GM12801 (cell line): Measurements from ENCODE around the gene CPSF3.

Experiments
- TF ChIP-seq, protein P1 (sequence below): IDR thresholded peaks from one replicate; pipeline ENCODE4 v1.5.1; 2011; ENCODE audit warnings: control low read depth; ENCODE audit not compliant: insufficient read length; ENCODE audit errors: extremely low read depth

Gene CPSF3

DNA sequence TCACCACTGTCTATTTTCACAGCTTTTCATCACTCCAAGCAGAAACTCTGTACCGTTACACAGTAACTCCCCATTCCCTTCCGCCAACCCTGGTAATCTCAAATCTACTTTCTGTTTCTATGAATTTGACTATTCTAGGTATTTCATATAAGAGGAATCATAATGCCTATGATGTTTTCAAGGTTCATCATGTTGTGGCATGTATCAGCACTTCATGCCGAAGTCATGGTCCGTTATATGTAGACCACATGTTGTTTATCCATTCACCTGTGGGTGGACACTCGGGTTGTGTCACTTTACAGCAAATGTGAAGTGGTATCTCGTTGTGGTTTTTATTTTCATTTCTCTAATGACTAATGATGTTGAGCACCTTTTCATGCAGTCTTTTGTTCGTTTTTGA lies 21.6 kb downstream of the CPSF3 start:
- TF ChIP-seq, protein P1, sequence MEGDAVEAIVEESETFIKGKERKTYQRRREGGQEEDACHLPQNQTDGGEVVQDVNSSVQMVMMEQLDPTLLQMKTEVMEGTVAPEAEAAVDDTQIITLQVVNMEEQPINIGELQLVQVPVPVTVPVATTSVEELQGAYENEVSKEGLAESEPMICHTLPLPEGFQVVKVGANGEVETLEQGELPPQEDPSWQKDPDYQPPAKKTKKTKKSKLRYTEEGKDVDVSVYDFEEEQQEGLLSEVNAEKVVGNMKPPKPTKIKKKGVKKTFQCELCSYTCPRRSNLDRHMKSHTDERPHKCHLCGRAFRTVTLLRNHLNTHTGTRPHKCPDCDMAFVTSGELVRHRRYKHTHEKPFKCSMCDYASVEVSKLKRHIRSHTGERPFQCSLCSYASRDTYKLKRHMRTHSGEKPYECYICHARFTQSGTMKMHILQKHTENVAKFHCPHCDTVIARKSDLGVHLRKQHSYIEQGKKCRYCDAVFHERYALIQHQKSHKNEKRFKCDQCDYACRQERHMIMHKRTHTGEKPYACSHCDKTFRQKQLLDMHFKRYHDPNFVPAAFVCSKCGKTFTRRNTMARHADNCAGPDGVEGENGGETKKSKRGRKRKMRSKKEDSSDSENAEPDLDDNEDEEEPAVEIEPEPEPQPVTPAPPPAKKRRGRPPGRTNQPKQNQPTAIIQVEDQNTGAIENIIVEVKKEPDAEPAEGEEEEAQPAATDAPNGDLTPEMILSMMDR = no peak

DNA sequence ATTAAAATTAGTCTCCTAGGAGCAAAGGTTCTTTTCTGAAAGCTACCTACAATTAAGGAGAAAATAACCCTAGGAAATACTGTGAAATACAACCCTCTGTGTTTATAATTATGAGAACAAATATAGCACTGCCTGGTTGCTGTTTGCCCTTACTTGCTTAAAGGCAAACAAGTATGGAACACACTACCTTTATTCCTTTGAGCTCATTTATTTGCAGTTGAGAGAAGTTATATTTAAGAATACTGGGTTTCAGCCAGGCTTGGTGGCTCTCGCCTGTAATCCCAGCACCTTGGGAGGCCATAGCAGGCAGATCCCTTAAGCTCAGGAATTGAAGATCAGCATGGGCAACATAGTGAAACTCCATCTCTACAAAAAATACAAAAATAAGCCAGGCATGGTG lies 27.8 kb downstream of the CPSF3 start:
- TF ChIP-seq, protein P1 = no peak

DNA sequence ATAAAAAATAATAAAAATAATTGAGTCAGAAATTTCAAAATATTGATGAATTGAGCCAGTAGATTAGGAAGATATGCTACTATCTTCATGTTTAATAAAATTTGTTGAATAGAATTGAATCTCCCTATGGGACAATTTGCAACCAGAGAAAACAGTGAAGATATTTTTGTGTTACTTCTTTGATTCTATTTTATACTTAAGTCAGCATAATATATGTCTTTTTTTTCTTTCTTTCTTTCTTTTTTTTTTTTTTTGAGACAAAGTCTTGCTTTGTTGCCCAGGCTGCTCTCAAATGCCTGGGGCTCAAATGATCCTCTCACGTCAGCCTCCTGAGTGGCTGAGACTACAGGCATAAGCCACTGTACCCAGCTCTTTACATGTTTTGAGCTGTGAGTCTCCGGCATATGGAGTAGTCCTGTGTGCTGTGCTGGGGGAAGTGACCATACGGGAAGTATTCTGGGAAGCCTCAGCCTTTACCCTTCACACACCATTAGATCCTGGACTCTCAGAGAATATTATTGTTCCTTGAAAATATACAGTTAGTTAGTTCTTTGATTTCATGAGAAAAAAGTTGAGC lies 37.1 kb downstream of the CPSF3 start:
- TF ChIP-seq, protein P1 = no peak

DNA sequence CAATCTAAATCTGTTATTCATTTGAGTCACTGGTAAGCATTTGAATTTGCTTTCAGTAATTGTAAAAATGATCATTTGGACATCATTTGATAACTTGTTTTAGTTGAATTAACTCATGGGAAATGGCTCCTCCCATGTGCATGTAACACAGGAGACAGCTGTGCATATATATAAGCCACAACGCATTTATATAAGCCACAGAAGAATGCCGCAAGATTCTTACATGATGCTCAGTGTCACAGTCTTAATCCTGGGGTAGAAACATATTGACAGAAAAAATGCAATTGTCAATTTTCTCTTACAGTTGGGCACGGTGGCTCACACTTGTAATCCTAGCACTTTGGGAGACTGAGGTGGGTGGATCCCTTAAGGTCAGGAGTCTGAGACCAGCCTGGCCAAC lies 37.6 kb downstream of the CPSF3 start:
- TF ChIP-seq, protein P1 = no peak

DNA sequence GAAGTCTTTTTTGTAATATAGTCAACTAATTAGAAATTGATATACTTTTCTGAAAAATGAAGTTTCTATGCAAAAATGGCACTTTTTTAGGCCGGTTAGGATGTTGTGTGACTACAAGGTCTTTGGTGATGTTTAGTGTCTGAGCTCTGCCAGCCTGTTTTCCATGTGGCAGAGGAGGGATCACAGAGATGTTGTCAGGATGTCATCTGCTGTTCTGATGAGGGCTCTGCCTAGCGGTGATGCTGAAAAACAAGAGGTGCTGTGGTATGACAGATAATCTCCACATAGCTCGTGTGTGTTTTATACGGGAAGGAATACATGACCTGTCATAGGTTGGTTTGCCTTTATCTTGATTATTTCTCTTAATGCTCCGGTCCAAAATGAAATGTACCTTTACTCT lies 38.9 kb downstream of the CPSF3 start:
- TF ChIP-seq, protein P1 = no peak

DNA sequence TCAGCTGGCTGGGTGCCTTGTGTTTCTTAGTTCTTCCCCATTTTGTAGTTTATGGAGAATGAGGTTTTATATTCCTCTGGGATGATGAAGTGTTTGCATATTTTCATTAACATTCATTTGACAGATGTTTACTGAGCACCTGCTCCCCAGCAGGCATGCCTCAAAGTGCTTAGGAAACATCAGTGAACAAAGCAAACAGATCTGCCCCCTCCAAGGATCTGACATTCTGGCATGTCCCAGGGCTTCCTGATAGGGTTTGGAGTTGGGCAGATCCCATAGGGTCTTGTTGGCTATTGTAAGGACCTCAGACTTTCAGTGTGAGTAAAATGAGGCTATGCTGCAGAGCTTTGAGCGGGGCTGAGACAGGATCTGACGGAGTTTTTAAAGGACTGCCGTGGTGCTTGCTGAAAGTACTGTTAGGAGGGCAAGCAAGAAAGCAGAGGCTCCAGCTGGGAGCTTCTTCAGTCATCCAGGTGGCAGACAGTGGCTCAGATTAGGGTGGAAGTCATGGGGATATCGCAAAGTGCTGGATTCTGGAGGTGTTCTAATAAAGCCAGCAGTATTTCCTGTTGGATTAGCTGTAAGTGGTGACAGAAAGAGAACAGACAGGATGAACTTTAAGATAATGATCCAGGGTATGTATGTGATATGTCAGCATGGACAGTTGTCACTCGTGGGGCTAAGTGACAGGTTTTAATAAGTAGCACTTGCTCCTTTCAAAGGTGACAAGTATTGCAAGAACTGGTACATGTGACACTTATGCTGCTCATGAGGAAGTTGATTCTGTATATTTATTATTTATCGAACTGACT lies 39.6 kb downstream of the CPSF3 start:
- TF ChIP-seq, protein P1 = no peak

DNA sequence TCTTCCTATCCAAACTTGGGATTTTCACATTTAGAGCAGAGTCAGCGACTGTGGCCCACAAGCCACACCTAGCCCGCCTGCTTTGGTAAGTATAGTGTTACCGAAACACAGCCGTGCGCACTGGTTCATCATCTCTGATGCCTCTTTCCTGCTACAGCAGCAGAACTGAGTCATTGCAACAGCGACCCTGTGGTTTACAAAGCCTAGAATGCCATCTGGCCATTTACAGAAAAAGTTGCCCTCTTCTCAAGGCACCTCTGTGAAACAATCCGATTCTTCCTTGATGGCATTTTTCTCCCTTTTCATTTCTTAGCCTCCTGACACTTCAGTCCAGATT lies 40.2 kb downstream of the CPSF3 start:
- TF ChIP-seq, protein P1 = no peak
